A673 (cell line): ENCODE results near the gene P2RY13. TPM values are rescaled to one million over a fixed set of nuclear protein-coding genes. Genes with fewer than 3 reads are reported as not detected.

Experiments
- BruUV-seq: library from RNA; stranded (reverse); fragments of 400-500 nt; replicated peaks from 2 replicates; lab custom pipeline; 2021; lab: Mats Ljungman, UMichigan
- CTCF ChIA-PET: fragments of 300-600 bp; sonication (Branson Sonifier 250); formaldehyde crosslinking; loops from one replicate; lab custom pipeline; 2022; ENCODE audit warnings: antibody characterized with exemption; lab: Charles Lee
- POLR2A ChIA-PET: fragments of 300-600 bp; sonication (Branson Sonifier 250); formaldehyde crosslinking; loops from one replicate; lab custom pipeline; 2022; ENCODE audit warnings: antibody characterized with exemption; ENCODE audit not compliant: low non-redundant PET; lab: Charles Lee
- DNase-seq: peaks from one replicate; pipeline ENCODE4 v3.0.0-alpha.2; 2015; ENCODE audit warnings: low spot score
- H3K27ac ChIP-seq: fragments of 200-600 bp; sonication (generic); 2 replicates; pipeline ENCODE4 v1.5.1; 2016; ENCODE audit warnings: mixed run types, low read depth, mild to moderate bottlenecking, mixed read lengths, antibody characterized with exemption, low read length; ENCODE audit not compliant: poor library complexity, severe bottlenecking
- H3K27me3 ChIP-seq: fragments of 200-600 bp; sonication (generic); replicated peaks from 2 replicates; pipeline ENCODE4 v1.6.1; 2017; ENCODE audit warnings: mixed run types, low read depth, mild to moderate bottlenecking, mixed read lengths, antibody characterized with exemption, low read length; ENCODE audit not compliant: insufficient read depth, poor library complexity
- H3K36me3 ChIP-seq: fragments of 200-600 bp; sonication (generic); 2 replicates; pipeline ENCODE4 v1.6.1; 2016; ENCODE audit warnings: mixed run types, mild to moderate bottlenecking, mixed read lengths, antibody characterized with exemption, low read length; ENCODE audit not compliant: insufficient read depth, poor library complexity, severe bottlenecking
- H3K4me1 ChIP-seq: fragments of 200-600 bp; sonication (generic); 2 replicates; pipeline ENCODE4 v1.6.1; 2017; ENCODE audit warnings: mixed run types, mild to moderate bottlenecking, mixed read lengths, antibody characterized with exemption, low read length; ENCODE audit not compliant: insufficient read depth, poor library complexity, severe bottlenecking
- H3K4me3 ChIP-seq: fragments of 200-600 bp; sonication (generic); 2 replicates; pipeline ENCODE4 v1.5.1; 2016; ENCODE audit warnings: low read depth, mixed run types, mild to moderate bottlenecking, mixed read lengths, low read length; ENCODE audit not compliant: poor library complexity, severe bottlenecking
- H3K9me3 ChIP-seq: fragments of 200-600 bp; sonication (generic); 2 replicates; pipeline ENCODE4 v1.6.1; 2016; ENCODE audit warnings: mixed run types, low read depth, mild to moderate bottlenecking, mixed read lengths, antibody characterized with exemption, low read length; ENCODE audit not compliant: poor library complexity, severe bottlenecking
- CTCF ChIP-seq: fragments of 300-800, 200-600 bp; sonication (generic); conservative IDR thresholded peaks from 2 replicates; pipeline ENCODE4 v1.5.1; 2017; ENCODE audit warnings: low read depth, mild to moderate bottlenecking, antibody characterized with exemption, low read length, moderate library complexity, mixed read lengths
- EZH2 ChIP-seq: fragments of 200-600 bp; sonication (generic); IDR thresholded peaks from 2 replicates; pipeline ENCODE4 v1.6.1; 2017; ENCODE audit warnings: borderline replicate concordance, low read depth, mild to moderate bottlenecking, mixed read lengths, antibody characterized with exemption, low read length; ENCODE audit not compliant: poor library complexity, severe bottlenecking
- intact Hi-C: fragments of 100-400 bp; cut with micrococcal nuclease; formaldehyde crosslinking; loops from one replicate; pipeline ENCODE4 v1.10.0; 2022; ENCODE audit not compliant: unreplicated experiment
- total RNA-seq: library from RNA; stranded (reverse); gene quantifications from 2 replicates; pipeline ENCODE4 v1.2.3, GENCODE V29; 2021

P2RY13 gene
- total RNA-seq, 1 experiment from 2014 or later = not detected

- H3K36me3 ChIP-seq = no peaks in the 10 kb centered on the region
- BruUV-seq = no TSS peak
- H3K9me3 ChIP-seq = no peaks in the 10 kb centered on the region
- peaks cover 14% of the 10 kb centered on the region for H3K4me1 ChIP-seq
- H3K27me3 ChIP-seq = no peaks in the 10 kb centered on the region
- POLR2A ChIA-PET = no interaction called here
- CTCF ChIA-PET = interaction anchor here (0.6 to 1.0 kb wide), 9 partner anchors 27 to 1723 kb away, joined by 3 to 13 read pairs (median 3); partner anchors contain the start of gene P2RY12
- intact Hi-C loops = no loop called here
- TF ChIP-seq EZH2 = no peak
- TF ChIP-seq CTCF = peak; percentile 75
- no peak overlapping the region for H3K4me3 ChIP-seq
- no peak overlapping the region for H3K27ac ChIP-seq
- DNase-seq = peak; percentile 42
Measured at GRCh38 chr3:151327571-151328198, 1.7 kb downstream of the P2RY13 start.

- H3K4me3 ChIP-seq = no peak overlapping the region
- ChIA-PET CTCF (no interaction called here), POLR2A (no interaction called here)
- peaks cover 14% of the 10 kb centered on the region for H3K4me1 ChIP-seq
- BruUV-seq = no TSS peak
- no peaks in the 10 kb centered on the region for H3K9me3 ChIP-seq
- intact Hi-C loops = no loop called here
- H3K36me3 ChIP-seq = no peaks in the 10 kb centered on the region
- H3K27me3 ChIP-seq = no peaks in the 10 kb centered on the region
- no peak for DNase-seq
- TF ChIP-seq EZH2 = no peak
- no peak for TF ChIP-seq CTCF
- no peak overlapping the region for H3K27ac ChIP-seq
Measured at GRCh38 chr3:151322511-151322910, 6.8 kb downstream of the P2RY13 start.

- BruUV-seq = no TSS peak
- Histone ChIP-seq H3K27ac (no peak overlapping the region), H3K27me3 (no peaks in the 10 kb centered on the region), H3K4me1 (peaks cover 14% of the 10 kb centered on the region), H3K4me3 (no peak overlapping the region), H3K9me3 (no peaks in the 10 kb centered on the region), H3K36me3 (no peaks in the 10 kb centered on the region)
- ChIA-PET CTCF (no interaction called here), POLR2A (no interaction called here)
- intact Hi-C loops = no loop called here
- no peak for TF ChIP-seq EZH2
- TF ChIP-seq CTCF = no peak
- DNase-seq = no peak
Measured at GRCh38 chr3:151321526-151321925, 7.8 kb downstream of the P2RY13 start.
